Measurements from ENCODE around the gene MRPL49.
"Not testable (repeated sequence)": the region's sequence is repeated elsewhere in the genome, so short reads cannot be mapped to it uniquely, and the experiment has no call there.

Gene MRPL49

GRCh38 chr11:65118891-65119669 lies 3.0 kb upstream of the MRPL49 start:
- not testable (repeated sequence) for DNase-seq

DNA sequence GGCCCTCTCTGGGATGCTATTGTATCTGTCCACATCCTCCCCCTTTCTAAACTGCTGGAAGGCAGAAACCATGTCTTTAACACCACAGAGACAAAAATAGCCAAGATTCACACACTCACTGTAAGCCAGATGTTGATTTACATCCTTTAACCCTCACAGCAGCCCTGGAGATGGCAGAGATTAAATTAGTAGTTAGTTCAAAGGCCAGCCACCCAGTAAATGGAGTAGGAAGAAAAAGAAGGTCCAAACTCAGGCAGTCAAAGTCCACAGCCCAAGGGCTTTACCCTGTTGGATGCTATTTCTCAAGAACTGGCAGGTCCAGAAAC lies 2.5 kb upstream of the MRPL49 start:
- no peak for DNase-seq

- DNase-seq: no peak
These were observed 1.3 kb upstream of the MRPL49 start for GRCh38 chr11:65120831-65121230.

GRCh38 chr11:65121447-65121864 lies 665 bp upstream of the MRPL49 start:
- no peak for DNase-seq

GRCh38 chr11:65124480-65125196 lies 2.5 kb downstream of the MRPL49 start:
- no peak for DNase-seq

DNA sequence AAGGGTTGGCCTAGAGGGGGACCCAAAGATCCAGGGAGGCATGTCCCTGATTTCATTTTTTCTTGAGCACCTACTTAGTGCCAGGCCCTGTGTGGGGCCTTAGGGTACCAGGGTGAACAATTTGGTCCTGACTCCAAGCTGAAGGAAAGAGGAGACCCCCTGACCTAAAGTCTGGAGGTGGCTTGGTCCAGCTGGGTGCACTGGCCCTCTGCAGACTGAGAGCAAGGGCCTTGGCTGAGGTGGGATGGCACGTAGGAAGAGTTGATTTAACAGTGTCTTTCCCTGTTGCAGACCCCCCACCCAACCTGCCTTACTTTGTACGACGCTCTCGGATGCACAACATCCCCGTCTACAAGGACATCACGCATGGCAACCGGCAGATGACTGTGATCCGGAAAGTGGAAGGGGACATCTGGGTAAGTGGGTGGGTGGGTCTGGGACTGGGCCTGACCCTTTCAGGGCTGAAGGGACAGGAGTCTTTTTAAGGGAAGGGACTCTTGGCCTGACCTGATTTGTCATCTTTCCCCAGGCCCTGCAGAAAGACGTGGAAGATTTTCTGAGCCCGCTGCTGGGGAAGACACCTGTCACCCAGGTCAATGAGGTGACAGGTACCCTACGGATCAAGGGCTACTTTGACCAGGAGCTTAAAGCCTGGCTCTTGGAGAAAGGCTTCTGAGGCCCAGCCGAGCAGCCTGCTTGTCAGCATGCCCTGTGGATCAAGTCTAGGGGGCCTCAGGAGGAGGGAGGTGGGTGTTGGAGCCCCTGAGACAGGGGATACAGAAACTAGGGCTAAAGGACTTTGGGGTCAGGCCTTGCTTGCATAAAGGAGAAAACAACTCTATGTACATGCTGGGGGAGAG lies 3.3 kb downstream of the MRPL49 start:
- DNase-seq: no peak

- no peak for DNase-seq
These were observed 4.6 kb downstream of the MRPL49 start for GRCh38 chr11:65126624-65127274.

GRCh38 chr11:65127473-65128181 lies 5.5 kb downstream of the MRPL49 start:
- DNase-seq: no peak

- no peak for DNase-seq
These were observed 6.3 kb downstream of the MRPL49 start for GRCh38 chr11:65128182-65129145.

- no peak for DNase-seq
These were observed 7.7 kb downstream of the MRPL49 start for GRCh38 chr11:65129649-65130441.

DNA sequence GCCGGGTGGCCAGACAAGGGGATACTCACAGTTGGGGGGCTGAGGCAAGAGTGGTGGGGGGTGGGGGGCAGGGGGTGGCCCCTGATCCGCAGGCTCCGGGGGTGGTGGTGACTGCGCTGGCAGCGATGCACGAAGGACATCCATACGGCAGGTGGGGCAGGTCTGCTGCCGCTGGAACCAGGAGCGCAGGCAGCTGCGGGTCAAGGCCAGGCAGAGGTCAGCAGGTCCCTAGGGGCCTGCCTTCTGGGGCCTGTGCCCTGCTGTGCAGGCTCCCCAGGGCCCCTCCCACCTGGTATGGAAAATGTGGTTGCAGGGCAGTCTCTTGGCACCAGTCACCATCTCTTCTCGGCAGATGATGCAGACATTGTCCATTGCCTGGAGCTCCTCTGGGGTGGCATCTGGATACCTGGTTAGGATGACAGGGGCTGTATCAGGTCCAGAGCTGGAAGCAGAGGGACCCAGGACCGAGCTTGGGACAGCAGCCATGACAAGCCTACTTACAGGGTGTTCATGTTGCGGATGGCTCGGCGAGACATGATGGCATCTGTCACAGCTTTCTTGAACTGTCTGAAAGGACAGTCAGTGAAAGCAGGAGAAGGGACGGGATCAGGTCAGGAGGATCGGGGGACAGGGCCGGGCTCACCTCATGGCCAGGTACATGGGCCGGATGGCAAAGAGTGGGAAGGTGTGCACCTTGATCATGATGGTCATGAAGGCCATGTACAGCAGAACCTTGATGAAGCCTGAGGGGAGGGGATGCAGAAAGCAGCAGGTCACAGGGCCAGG lies 8.7 kb downstream of the MRPL49 start:
- no peak for DNase-seq

GRCh38 chr11:65131417-65131776 lies 9.3 kb downstream of the MRPL49 start:
- no peak for DNase-seq

DNA sequence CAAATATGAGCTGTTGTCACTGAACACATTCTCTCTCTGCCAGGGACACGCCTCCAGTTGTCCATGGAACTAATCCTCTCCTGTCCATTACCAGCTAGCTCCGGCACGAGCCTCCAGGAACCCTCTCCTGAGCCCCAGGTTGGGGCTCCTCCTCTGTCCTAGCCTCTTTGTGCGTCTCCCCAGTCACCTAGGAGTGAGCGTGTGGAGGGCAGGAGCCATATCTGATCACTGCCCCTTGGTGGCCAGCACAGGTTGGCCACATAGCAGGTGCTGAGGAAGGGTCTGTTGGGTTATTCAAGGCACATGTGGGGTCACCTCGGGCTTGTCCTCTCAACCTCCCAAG lies 9.7 kb downstream of the MRPL49 start:
- no peak for DNase-seq

GRCh38 chr11:65132238-65132987 lies 10.3 kb downstream of the MRPL49 start:
- DNase-seq: no peak

GRCh38 chr11:65132988-65133700 lies 11.0 kb downstream of the MRPL49 start:
- peak in 1 of 4 experiments; percentile 13 for DNase-seq

DNA sequence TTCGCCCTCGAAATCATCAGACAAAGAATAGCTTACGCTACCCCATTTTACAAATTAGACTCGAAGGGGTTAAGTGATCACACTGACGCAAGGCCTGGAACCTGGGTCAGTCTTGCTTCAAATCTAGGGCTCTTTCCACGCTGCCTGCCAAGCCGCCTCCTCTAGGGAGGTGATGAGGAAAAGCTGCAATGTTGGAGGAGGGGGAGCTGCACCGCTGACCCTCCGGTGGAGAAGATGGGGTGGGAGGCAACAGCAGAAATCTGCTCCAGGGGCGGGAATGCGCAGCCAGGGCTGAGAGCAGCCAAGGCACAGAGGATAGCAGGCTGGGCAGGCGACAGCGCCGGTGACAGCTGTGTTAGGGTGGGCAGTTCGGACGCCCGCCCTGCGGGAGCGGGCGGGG lies 11.6 kb downstream of the MRPL49 start:
- DNase-seq: no peak

DNA sequence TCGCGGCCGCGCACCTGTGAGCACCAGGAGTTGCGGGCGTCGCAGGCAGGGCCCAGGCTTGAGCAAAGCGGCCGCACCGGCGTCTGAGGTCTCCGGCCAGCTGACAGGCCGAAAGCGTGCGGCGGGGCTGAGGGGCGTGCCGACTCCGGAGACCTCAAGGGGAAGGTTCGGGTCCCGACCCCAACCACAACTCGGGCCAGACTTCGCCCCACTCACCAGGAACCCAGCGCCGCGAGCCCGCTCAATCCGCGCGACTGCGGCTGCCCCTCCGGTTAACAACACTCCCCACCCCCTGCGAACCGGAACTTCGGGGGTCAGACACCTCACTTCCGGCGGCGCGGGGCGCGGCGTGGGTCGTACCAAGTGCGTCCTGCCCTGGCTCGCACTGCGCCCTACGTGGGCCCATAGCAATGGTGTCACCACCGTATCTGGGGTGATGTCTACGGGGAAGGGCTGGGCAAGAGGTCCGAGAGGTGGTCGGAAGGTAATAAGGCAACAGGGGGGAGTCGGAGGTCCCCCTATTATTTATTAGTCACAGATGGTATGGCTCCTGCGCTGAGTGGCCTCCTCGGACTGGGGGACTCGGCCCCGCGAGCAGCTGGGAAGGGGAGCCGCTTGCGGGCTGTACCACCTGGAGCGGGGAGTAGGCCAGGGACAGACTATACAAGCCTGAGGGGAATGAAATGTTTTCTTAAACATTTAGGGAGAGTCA lies 12.3 kb downstream of the MRPL49 start, which contains the start of gene SYVN1:
Gene SYVN1 (minus strand): TSS at position 280 of the 712 bp plus-strand sequence. CDS start 918 bp downstream, outside the sequence.
- DNase-seq: peak; percentile 83 to 93 (median 86)

All from activated naive CD4-positive, alpha-beta T cell (primary cell).